ENCODE results near the gene ACACA. TPM values are rescaled to one million over a fixed set of nuclear protein-coding genes. Genes with fewer than 3 reads are reported as not detected.

ACACA gene
- total and polyA plus RNA-seq, 2 donors (not counting 1 experiment from before 2014, with no cell fraction given): 45.2 to 123 TPM

DNA sequence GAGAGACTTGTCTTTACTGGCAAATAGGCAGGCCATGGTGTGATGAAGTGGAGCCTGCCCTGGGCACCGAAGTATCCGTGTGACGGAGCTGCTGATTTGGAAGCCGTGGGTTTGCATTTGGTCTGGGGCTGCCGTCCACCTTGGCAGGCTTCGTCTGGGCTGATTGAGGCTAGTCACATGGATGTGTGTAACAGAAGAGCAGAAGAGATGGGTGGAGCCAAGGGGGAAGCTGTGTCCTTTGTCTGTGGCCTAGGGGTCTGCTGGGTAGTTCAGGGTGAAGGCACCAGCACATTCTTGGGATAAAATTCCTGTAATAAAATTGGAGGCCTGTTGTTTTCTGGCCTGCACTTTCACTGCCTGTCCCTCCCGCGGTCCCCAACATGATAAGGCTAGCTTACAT lies 351.7 kb downstream of the ACACA start:
- H3K36me3 ChIP-seq (ENCODE audit: control insufficient read depth, insufficient read depth, low read length): no peaks in the 10 kb centered on the region
- H2AFZ ChIP-seq (ENCODE audit: low read length): no peak overlapping the region
- H3K4me2 ChIP-seq (ENCODE audit: extremely low read depth, insufficient read depth, low read length): no peak overlapping the region
- TF ChIP-seq EZH2 (IDR thresholded peaks at IDR 0.05; ENCODE audit: low read length, missing control alignments): no peak
- TF ChIP-seq, protein P1, sequence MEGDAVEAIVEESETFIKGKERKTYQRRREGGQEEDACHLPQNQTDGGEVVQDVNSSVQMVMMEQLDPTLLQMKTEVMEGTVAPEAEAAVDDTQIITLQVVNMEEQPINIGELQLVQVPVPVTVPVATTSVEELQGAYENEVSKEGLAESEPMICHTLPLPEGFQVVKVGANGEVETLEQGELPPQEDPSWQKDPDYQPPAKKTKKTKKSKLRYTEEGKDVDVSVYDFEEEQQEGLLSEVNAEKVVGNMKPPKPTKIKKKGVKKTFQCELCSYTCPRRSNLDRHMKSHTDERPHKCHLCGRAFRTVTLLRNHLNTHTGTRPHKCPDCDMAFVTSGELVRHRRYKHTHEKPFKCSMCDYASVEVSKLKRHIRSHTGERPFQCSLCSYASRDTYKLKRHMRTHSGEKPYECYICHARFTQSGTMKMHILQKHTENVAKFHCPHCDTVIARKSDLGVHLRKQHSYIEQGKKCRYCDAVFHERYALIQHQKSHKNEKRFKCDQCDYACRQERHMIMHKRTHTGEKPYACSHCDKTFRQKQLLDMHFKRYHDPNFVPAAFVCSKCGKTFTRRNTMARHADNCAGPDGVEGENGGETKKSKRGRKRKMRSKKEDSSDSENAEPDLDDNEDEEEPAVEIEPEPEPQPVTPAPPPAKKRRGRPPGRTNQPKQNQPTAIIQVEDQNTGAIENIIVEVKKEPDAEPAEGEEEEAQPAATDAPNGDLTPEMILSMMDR (conservative IDR thresholded peaks at IDR 0.05 in 1 of 2, IDR thresholded peaks at IDR 0.05 in 1 of 2; ENCODE audit: low read depth in 1 of 2, low read length in 2 of 2): no peak
- H3K79me2 ChIP-seq (ENCODE audit: control insufficient read depth, insufficient read depth, low read length): no peaks in the 10 kb centered on the region
- H4K20me1 ChIP-seq (ENCODE audit: control insufficient read depth, extremely low read depth, insufficient read depth, low read length): no peaks in the 10 kb centered on the region
- H3K27ac ChIP-seq (ENCODE audit: insufficient read depth, low read length): no peak overlapping the region
- H3K9ac ChIP-seq (ENCODE audit: insufficient read depth, low read length): no peak overlapping the region
- H3K4me3 ChIP-seq (replicated peaks in 1 of 4; ENCODE audit: control extremely low read depth in 1 of 4, insufficient read depth in 1 of 4, low read depth in 3 of 4, low read length in 4 of 4): no peak overlapping the region
- no peaks in the 10 kb centered on the region for H3K27me3 ChIP-seq (ENCODE audit: control insufficient read depth, insufficient read depth, low read length)
- no peak for DNase-seq (ENCODE audit: low read depth in 2 of 2)
- no peaks in the 10 kb centered on the region for H3K4me1 ChIP-seq (ENCODE audit: control insufficient read depth, extremely low read depth, insufficient read depth, low read length)
- H3K9me3 ChIP-seq (ENCODE audit: control insufficient read depth, insufficient read depth, low read depth, low read length): no peaks in the 10 kb centered on the region

DNA sequence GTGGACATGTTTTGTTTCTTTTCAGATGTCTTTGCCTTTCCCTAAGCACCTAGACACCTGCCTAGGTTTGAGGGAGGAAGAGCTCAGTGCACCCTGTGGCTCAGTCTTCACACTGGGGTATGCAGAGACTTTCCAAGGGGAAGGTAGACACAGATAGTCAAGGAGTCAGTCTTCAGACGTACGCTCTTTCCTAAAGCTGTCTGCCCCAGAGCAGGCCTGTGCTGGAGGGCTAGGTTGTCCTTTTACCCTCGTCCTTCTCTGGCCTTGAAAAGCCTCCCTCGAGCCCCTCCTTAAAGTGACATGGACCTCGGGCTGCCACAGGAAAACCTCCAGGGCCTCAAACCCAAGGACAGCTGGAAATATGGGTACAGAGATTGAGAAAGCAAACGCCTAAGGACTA lies 354.2 kb downstream of the ACACA start:
- Histone ChIP-seq H4K20me1 (ENCODE audit: control insufficient read depth, extremely low read depth, insufficient read depth, low read length) (no peaks in the 10 kb centered on the region), H2AFZ (ENCODE audit: low read length) (no peak overlapping the region), H3K36me3 (ENCODE audit: control insufficient read depth, insufficient read depth, low read length) (no peaks in the 10 kb centered on the region), H3K9ac (ENCODE audit: insufficient read depth, low read length) (no peak overlapping the region), H3K27ac (ENCODE audit: insufficient read depth, low read length) (no peak overlapping the region), H3K9me3 (ENCODE audit: control insufficient read depth, insufficient read depth, low read depth, low read length) (no peaks in the 10 kb centered on the region), H3K79me2 (ENCODE audit: control insufficient read depth, insufficient read depth, low read length) (no peaks in the 10 kb centered on the region), H3K4me1 (ENCODE audit: control insufficient read depth, extremely low read depth, insufficient read depth, low read length) (no peaks in the 10 kb centered on the region), H3K4me3 (replicated peaks in 1 of 4; ENCODE audit: control extremely low read depth in 1 of 4, insufficient read depth in 1 of 4, low read depth in 3 of 4, low read length in 4 of 4) (no peak overlapping the region), H3K27me3 (ENCODE audit: control insufficient read depth, insufficient read depth, low read length) (no peaks in the 10 kb centered on the region), H3K4me2 (ENCODE audit: extremely low read depth, insufficient read depth, low read length) (no peak overlapping the region)
- TF ChIP-seq EZH2 (IDR thresholded peaks at IDR 0.05; ENCODE audit: low read length, missing control alignments): no peak
- TF ChIP-seq, protein P1 (conservative IDR thresholded peaks at IDR 0.05 in 1 of 2, IDR thresholded peaks at IDR 0.05 in 1 of 2; ENCODE audit: low read depth in 1 of 2, low read length in 2 of 2): no peak
- DNase-seq (ENCODE audit: low read depth in 2 of 2): no peak

DNA sequence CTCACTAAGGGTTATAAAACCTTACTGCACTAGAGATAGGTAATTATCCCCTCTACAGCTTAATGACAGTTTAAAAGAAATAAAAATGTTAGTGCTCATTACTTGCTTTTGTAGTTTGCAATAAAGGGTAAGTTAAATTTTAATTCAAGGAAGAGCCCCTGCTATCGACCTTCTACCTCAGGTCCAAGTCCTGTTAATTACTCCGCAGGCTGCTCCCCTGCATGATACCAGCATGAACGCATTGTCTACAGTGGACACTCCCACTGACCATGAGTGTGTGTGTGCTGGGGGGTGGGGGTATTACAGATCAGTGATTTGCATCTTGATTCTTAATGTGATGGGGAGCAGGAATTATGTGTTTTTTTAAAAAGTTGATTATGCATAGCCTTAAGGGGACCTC lies 354.8 kb downstream of the ACACA start:
- no peaks in the 10 kb centered on the region for H3K27me3 ChIP-seq (ENCODE audit: control insufficient read depth, insufficient read depth, low read length)
- no peak overlapping the region for H3K9ac ChIP-seq (ENCODE audit: insufficient read depth, low read length)
- no peaks in the 10 kb centered on the region for H3K36me3 ChIP-seq (ENCODE audit: control insufficient read depth, insufficient read depth, low read length)
- no peaks in the 10 kb centered on the region for H4K20me1 ChIP-seq (ENCODE audit: control insufficient read depth, extremely low read depth, insufficient read depth, low read length)
- H3K79me2 ChIP-seq (ENCODE audit: control insufficient read depth, insufficient read depth, low read length): no peaks in the 10 kb centered on the region
- H3K4me3 ChIP-seq (replicated peaks in 1 of 4; ENCODE audit: control extremely low read depth in 1 of 4, insufficient read depth in 1 of 4, low read depth in 3 of 4, low read length in 4 of 4): no peak overlapping the region
- no peak overlapping the region for H3K4me2 ChIP-seq (ENCODE audit: extremely low read depth, insufficient read depth, low read length)
- no peak overlapping the region for H2AFZ ChIP-seq (ENCODE audit: low read length)
- H3K27ac ChIP-seq (ENCODE audit: insufficient read depth, low read length): no peak overlapping the region
- TF ChIP-seq EZH2 (IDR thresholded peaks at IDR 0.05; ENCODE audit: low read length, missing control alignments): no peak
- TF ChIP-seq, protein P1 (conservative IDR thresholded peaks at IDR 0.05 in 1 of 2, IDR thresholded peaks at IDR 0.05 in 1 of 2; ENCODE audit: low read depth in 1 of 2, low read length in 2 of 2): no peak
- no peaks in the 10 kb centered on the region for H3K9me3 ChIP-seq (ENCODE audit: control insufficient read depth, insufficient read depth, low read depth, low read length)
- no peak for DNase-seq (ENCODE audit: low read depth in 2 of 2)
- no peaks in the 10 kb centered on the region for H3K4me1 ChIP-seq (ENCODE audit: control insufficient read depth, extremely low read depth, insufficient read depth, low read length)

All from fibroblast of lung (primary cell).